ENCODE data around the gene CAMK2N1. TPM values are rescaled to one million over a fixed set of nuclear protein-coding genes. Genes with fewer than 3 reads are reported as not detected.

Gene CAMK2N1
- total and polyA plus RNA-seq, 4 donors = 12.3 to 15.1 (median 13.9) TPM

GRCh38 chr1:20462397-20462796 is 23.6 kb downstream of the CAMK2N1 start:
- DNase-seq (ENCODE audit: low spot score) = no peak
- H3K27ac ChIP-seq (ENCODE audit: low read depth in 1 of 2, low read length in 2 of 2) = no peak overlapping the region
- H3K9me3 ChIP-seq (ENCODE audit: control insufficient read depth in 4 of 4, low read length in 3 of 4) = no peaks in the 10 kb centered on the region
- H3K9ac ChIP-seq (ENCODE audit: low read depth in 1 of 2, low read length in 2 of 2) = no peak overlapping the region
- no peak overlapping the region for H3K4me3 ChIP-seq (ENCODE audit: low read depth in 1 of 3, low read length in 3 of 3)
- no peaks in the 10 kb centered on the region for H3K36me3 ChIP-seq (ENCODE audit: control insufficient read depth in 4 of 4, insufficient read depth in 3 of 4, low read depth in 1 of 4, low read length in 3 of 4)
- H3K4me1 ChIP-seq (ENCODE audit: control insufficient read depth in 4 of 4, insufficient read depth in 4 of 4, low read length in 3 of 4) = no peaks in the 10 kb centered on the region
- 93% methylated on average over 3 of the region's 3 CpGs for WGBS
- no peak for TF ChIP-seq HNF4A (conservative IDR thresholded peaks at IDR 0.05)
- no peak for TF ChIP-seq FOXA1 (IDR thresholded peaks at IDR 0.05)
- H3K27me3 ChIP-seq (ENCODE audit: control insufficient read depth in 4 of 4, insufficient read depth in 4 of 4, low read length in 3 of 4) = no peaks in the 10 kb centered on the region

GRCh38 chr1:20458717-20459116 is 27.3 kb downstream of the CAMK2N1 start:
- Histone ChIP-seq H3K4me3 (ENCODE audit: low read depth in 1 of 3, low read length in 3 of 3) (no peak overlapping the region), H3K4me1 (ENCODE audit: control insufficient read depth in 4 of 4, insufficient read depth in 4 of 4, low read length in 3 of 4) (no peaks in the 10 kb centered on the region), H3K9me3 (ENCODE audit: control insufficient read depth in 4 of 4, low read length in 3 of 4) (no peaks in the 10 kb centered on the region), H3K27ac (ENCODE audit: low read depth in 1 of 2, low read length in 2 of 2) (no peak overlapping the region), H3K27me3 (ENCODE audit: control insufficient read depth in 4 of 4, insufficient read depth in 4 of 4, low read length in 3 of 4) (no peaks in the 10 kb centered on the region), H3K9ac (ENCODE audit: low read depth in 1 of 2, low read length in 2 of 2) (no peak overlapping the region), H3K36me3 (ENCODE audit: control insufficient read depth in 4 of 4, insufficient read depth in 3 of 4, low read depth in 1 of 4, low read length in 3 of 4) (no peaks in the 10 kb centered on the region)
- TF ChIP-seq FOXA2 (IDR thresholded peaks at IDR 0.05) = no peak
- TF ChIP-seq REST (IDR thresholded peaks at IDR 0.05) = no peak
- no peak for TF ChIP-seq FOXA1 (IDR thresholded peaks at IDR 0.05)
- TF ChIP-seq RXRA (IDR thresholded peaks at IDR 0.05) = no peak
- TF ChIP-seq NR2F2 (IDR thresholded peaks at IDR 0.05) = no peak
- TF ChIP-seq SP1 (IDR thresholded peaks at IDR 0.05) = no peak
- no peak for TF ChIP-seq HNF4A (conservative IDR thresholded peaks at IDR 0.05)
- no peak for TF ChIP-seq MAX (IDR thresholded peaks at IDR 0.05)
- TF ChIP-seq GABPA (IDR thresholded peaks at IDR 0.05 in 1 of 2, conservative IDR thresholded peaks at IDR 0.05 in 1 of 2) = no peak
- no peak for TF ChIP-seq JUND (IDR thresholded peaks at IDR 0.05)
- TF ChIP-seq EGR1 (IDR thresholded peaks at IDR 0.05; ENCODE audit: low read depth in 2 of 2) = no peak
- TF ChIP-seq YY1 (IDR thresholded peaks at IDR 0.05) = no peak
- no peak for TF ChIP-seq CTCF (IDR thresholded peaks at IDR 0.05; ENCODE audit: low read depth, low read length, missing input control)
- TF ChIP-seq ZBTB33 (IDR thresholded peaks at IDR 0.05) = no peak
- no peak for TF ChIP-seq TAF1 (conservative IDR thresholded peaks at IDR 0.05)
- TF ChIP-seq RAD21 (IDR thresholded peaks at IDR 0.05) = no peak
- TF ChIP-seq ATF3 (IDR thresholded peaks at IDR 0.05) = no peak
- DNase-seq (ENCODE audit: low spot score) = no peak
- WGBS = 95% methylated on average over 2 of the region's 2 CpGs
